ENCODE measurements around the gene MACROH2A1.

The MACROH2A1 gene

GRCh38 chr5:135402031-135402430 lies 3.0 kb upstream of the MACROH2A1 start:
- no peak for TF ChIP-seq CTCF (IDR thresholded peaks at IDR 0.05; ENCODE audit: low read depth, low read length)
- H3K4me3 ChIP-seq (ENCODE audit: low read depth, low read length) = no peak overlapping the region

GRCh38 chr5:135400866-135401265 lies 1.8 kb upstream of the MACROH2A1 start:
- no peak overlapping the region for H3K4me3 ChIP-seq (ENCODE audit: low read depth, low read length)
- no peak for TF ChIP-seq CTCF (IDR thresholded peaks at IDR 0.05; ENCODE audit: low read depth, low read length)

- H3K4me3 ChIP-seq (ENCODE audit: low read depth, low read length) = peak overlapping the region; percentile 84
- no peak for TF ChIP-seq CTCF (IDR thresholded peaks at IDR 0.05; ENCODE audit: low read depth, low read length)
Measured at GRCh38 chr5:135399794-135400542, 937 bp upstream of the MACROH2A1 start.

GRCh38 chr5:135398160-135398854 lies 724 bp downstream of the MACROH2A1 start:
- TF ChIP-seq CTCF (IDR thresholded peaks at IDR 0.05; ENCODE audit: low read depth, low read length) = no peak
- peak overlapping the region; percentile 84 for H3K4me3 ChIP-seq (ENCODE audit: low read depth, low read length)

GRCh38 chr5:135397084-135397483 lies 1.9 kb downstream of the MACROH2A1 start:
- H3K4me3 ChIP-seq (ENCODE audit: low read depth, low read length) = no peak overlapping the region; the same call in 1 of the 2 replicates
- no peak for TF ChIP-seq CTCF (IDR thresholded peaks at IDR 0.05; ENCODE audit: low read depth, low read length)

GRCh38 chr5:135396459-135397055 lies 2.5 kb downstream of the MACROH2A1 start:
- no peak overlapping the region for H3K4me3 ChIP-seq (ENCODE audit: low read depth, low read length)
- TF ChIP-seq CTCF (IDR thresholded peaks at IDR 0.05; ENCODE audit: low read depth, low read length) = no peak

- H3K4me3 ChIP-seq (ENCODE audit: low read depth, low read length) = no peak overlapping the region
- TF ChIP-seq CTCF (IDR thresholded peaks at IDR 0.05; ENCODE audit: low read depth, low read length) = no peak
Measured at GRCh38 chr5:135395866-135396265, 3.2 kb downstream of the MACROH2A1 start.

All from WI38 (cell line).